Osteocyte (in vitro differentiated cells): ENCODE data around the gene ZNF71. TPM values are rescaled to one million over a fixed set of nuclear protein-coding genes. Genes with fewer than 3 reads are reported as not detected.

Experiments
- DNase-seq: peaks from one replicate; pipeline ENCODE4 v3.0.0; 2021; ENCODE audit warnings: mixed read lengths; ENCODE audit not compliant: unreplicated experiment; ENCODE audit errors: extremely low spot score
- H3K27ac Mint-ChIP-seq: one replicate; pipeline ENCODE4 v1.8.0; 2021; ENCODE audit warnings: mild to moderate bottlenecking, mixed read lengths; ENCODE audit not compliant: unreplicated experiment
- H3K27me3 Mint-ChIP-seq: one replicate; pipeline ENCODE4 v1.8.0; 2021; ENCODE audit warnings: mixed read lengths; ENCODE audit not compliant: unreplicated experiment
- H3K36me3 Mint-ChIP-seq: one replicate; pipeline ENCODE4 v1.8.0; 2021; ENCODE audit warnings: mixed read lengths; ENCODE audit not compliant: unreplicated experiment
- H3K4me1 Mint-ChIP-seq: one replicate; pipeline ENCODE4 v1.8.0; 2021; ENCODE audit warnings: mixed read lengths; ENCODE audit not compliant: unreplicated experiment
- H3K4me3 Mint-ChIP-seq: one replicate; pipeline ENCODE4 v1.8.0; 2021; ENCODE audit warnings: mild to moderate bottlenecking, moderate library complexity, mixed read lengths; ENCODE audit not compliant: unreplicated experiment
- H3K9me3 Mint-ChIP-seq: one replicate; pipeline ENCODE4 v1.8.0; 2021; ENCODE audit warnings: mixed read lengths; ENCODE audit not compliant: unreplicated experiment
- total RNA-seq: library from RNA; stranded (reverse); gene quantifications from 2 replicates; pipeline ENCODE4 v1.2.1, GENCODE V29; 2021
- TF ChIP-seq, protein P1 (sequence below): fragments of 200-600 bp; sonication (generic); IDR thresholded peaks from 2 replicates; pipeline ENCODE4 v1.5.0; 2021; ENCODE audit warnings: antibody characterized with exemption, mild to moderate bottlenecking, moderate library complexity

ZNF71 gene
- total RNA-seq, 1 donor from 2014 or later, result 10.5 TPM

DNA sequence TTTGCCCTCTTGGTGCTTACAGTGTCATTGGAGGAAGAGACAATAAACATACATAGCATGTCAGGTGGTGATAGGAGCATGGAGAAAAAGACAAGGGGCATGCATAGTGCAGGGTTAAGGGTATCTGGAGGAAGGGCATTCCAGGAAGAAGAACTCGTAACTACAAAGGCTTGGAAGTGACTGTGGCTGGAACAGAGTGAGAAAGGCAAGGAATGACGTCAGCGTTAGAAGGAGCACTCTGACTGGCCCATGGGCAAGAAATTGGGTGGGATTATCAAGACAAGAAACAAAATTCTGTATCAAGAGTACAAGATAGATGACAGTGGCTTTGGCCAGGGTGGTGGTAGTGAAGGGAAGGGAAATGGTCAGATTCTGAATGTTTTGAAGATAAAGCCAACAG is 59.0 kb downstream of the ZNF71 start:
- Mint-ChIP-seq H3K9me3 (peaks cover 37% of the 10 kb centered on the region), H3K27ac (no peak overlapping the region), H3K27me3 (no peaks in the 10 kb centered on the region), H3K36me3 (no peaks in the 10 kb centered on the region), H3K4me1 (no peaks in the 10 kb centered on the region), H3K4me3 (no peak overlapping the region)
- TF ChIP-seq, protein P1, sequence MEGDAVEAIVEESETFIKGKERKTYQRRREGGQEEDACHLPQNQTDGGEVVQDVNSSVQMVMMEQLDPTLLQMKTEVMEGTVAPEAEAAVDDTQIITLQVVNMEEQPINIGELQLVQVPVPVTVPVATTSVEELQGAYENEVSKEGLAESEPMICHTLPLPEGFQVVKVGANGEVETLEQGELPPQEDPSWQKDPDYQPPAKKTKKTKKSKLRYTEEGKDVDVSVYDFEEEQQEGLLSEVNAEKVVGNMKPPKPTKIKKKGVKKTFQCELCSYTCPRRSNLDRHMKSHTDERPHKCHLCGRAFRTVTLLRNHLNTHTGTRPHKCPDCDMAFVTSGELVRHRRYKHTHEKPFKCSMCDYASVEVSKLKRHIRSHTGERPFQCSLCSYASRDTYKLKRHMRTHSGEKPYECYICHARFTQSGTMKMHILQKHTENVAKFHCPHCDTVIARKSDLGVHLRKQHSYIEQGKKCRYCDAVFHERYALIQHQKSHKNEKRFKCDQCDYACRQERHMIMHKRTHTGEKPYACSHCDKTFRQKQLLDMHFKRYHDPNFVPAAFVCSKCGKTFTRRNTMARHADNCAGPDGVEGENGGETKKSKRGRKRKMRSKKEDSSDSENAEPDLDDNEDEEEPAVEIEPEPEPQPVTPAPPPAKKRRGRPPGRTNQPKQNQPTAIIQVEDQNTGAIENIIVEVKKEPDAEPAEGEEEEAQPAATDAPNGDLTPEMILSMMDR, result no peak
- no peak for DNase-seq

DNA sequence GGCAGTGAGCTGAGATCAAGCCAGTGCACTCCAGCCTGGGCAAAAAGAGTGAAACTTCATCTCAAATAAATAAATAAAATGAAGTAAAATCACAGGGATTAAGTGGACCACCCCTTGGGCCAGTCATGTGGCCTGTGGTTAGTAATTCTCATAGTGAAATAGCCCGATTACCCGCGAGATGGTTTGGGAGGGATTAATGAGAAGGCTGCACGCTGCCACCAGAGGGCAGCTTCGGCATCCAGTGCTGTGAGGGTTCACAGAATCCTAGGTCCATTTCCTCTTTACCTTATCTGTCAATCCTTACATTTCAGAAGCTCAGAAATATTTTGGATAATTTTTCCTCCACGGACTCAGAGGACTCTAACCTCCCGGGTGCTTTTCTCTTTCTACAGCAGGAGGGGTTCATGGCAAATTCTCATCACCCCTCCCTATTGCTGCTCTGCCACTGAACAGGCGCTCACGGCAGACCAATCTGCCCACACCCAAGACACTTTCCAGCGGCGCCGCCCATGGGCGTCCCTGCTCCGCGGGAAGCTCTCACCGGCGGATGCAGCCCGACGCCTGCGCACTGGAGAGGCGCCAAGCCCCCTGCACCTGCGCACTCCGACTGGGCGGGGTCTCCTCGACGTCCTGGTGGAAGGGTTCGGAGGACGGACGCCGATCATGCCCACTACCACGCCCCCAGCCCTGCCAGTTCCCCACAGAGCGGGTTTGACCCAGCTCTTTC is 65.4 kb downstream of the ZNF71 start:
- TF ChIP-seq, protein P1, result no peak
- no peak for DNase-seq
- no peak overlapping the region for H3K27ac Mint-ChIP-seq
- no peak overlapping the region for H3K4me3 Mint-ChIP-seq
- peaks cover 15% of the 10 kb centered on the region for H3K9me3 Mint-ChIP-seq
- no peaks in the 10 kb centered on the region for H3K4me1 Mint-ChIP-seq
- peaks cover 2% of the 10 kb centered on the region for H3K36me3 Mint-ChIP-seq
- H3K27me3 Mint-ChIP-seq, result no peaks in the 10 kb centered on the region

DNA sequence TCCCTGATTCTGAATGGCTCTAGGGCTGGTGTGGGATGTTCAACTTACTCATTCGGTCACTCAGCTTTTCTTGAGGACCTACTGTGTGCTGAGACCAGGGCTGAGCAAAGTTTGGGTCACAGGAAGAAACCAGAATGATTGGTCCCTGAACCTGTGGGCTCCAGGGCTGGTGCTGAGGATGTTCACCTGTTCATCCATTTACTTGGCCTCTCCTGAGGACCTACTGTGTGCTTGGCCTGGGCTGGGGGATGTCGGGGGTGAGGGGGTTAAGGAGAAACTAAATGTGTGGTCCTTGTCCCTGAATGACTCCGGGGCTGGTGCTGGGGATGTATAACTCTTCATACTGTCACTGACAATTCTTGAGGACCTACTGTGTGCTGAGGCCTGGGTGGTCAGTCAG is 66.1 kb downstream of the ZNF71 start:
- H3K4me3 Mint-ChIP-seq, result no peak overlapping the region
- DNase-seq, result no peak
- TF ChIP-seq, protein P1, result no peak
- H3K27ac Mint-ChIP-seq, result no peak overlapping the region
- peaks cover 11% of the 10 kb centered on the region for H3K9me3 Mint-ChIP-seq
- H3K4me1 Mint-ChIP-seq, result no peaks in the 10 kb centered on the region
- no peaks in the 10 kb centered on the region for H3K27me3 Mint-ChIP-seq
- H3K36me3 Mint-ChIP-seq, result peaks cover 2% of the 10 kb centered on the region

DNA sequence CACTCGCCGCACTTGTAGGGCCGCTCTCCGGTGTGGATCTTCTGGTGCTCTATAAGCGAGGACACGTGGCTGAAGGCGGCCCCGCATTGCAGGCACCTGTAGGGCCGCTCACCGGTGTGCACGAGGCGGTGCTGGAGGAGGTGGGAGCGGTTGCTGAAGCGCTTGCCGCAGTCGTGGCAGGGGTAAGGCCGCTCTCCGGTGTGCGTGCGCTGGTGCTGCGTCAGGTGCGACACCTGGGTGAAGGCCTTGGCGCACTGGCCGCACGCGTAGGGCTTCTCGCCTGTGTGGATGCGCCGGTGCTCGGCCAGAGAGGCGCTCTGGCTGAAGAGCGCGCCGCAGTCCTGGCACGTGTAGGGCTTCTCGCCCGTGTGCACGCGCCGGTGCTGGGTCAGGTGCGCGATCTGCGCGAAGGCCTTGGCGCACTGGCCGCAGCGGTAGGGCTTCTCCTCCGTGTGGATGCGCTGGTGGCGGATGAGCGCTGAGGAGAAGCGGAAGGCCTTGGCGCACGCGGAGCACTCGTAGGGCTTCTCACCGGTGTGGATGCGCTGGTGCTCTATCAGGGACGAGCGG is 68.9 kb downstream of the ZNF71 start:
- TF ChIP-seq, protein P1, result no peak
- Mint-ChIP-seq H3K9me3 (peaks cover 9% of the 10 kb centered on the region), H3K27me3 (no peaks in the 10 kb centered on the region), H3K36me3 (peaks cover 2% of the 10 kb centered on the region), H3K27ac (no peak overlapping the region), H3K4me1 (no peaks in the 10 kb centered on the region), H3K4me3 (no peak overlapping the region)
- DNase-seq, result no peak

DNA sequence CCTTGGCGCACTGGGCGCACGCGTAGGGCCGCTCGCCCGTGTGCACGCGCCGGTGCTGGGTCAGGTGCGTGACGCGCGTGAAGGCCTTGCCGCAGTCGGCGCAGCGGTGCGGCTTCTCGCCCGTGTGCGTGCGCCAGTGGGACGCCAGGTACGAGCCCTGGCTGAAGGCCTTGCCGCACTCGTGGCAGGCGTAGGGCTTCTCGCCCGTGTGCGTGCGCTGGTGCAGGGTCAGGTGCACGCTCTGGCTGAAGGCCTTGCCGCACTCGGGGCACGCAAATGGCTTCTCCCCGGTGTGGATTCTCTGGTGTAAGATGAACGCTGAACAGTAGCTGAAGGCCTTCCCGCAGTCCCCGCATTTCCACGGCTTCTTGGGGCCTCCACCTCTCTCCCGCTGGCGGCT is 69.4 kb downstream of the ZNF71 start:
- DNase-seq, result no peak
- Mint-ChIP-seq H3K36me3 (peaks cover 2% of the 10 kb centered on the region), H3K9me3 (peaks cover 5% of the 10 kb centered on the region), H3K4me3 (no peak overlapping the region), H3K27me3 (no peaks in the 10 kb centered on the region), H3K27ac (no peak overlapping the region), H3K4me1 (no peaks in the 10 kb centered on the region)
- TF ChIP-seq, protein P1, result no peak
